NCI-H510A (cell line): Measurements from ENCODE around the gene TRIM17.

ENCODE experiments used
- DNase-seq: peaks from one replicate; lab custom pipeline; 2025; lab: John Stamatoyannopoulos, UW

TRIM17 gene

DNA sequence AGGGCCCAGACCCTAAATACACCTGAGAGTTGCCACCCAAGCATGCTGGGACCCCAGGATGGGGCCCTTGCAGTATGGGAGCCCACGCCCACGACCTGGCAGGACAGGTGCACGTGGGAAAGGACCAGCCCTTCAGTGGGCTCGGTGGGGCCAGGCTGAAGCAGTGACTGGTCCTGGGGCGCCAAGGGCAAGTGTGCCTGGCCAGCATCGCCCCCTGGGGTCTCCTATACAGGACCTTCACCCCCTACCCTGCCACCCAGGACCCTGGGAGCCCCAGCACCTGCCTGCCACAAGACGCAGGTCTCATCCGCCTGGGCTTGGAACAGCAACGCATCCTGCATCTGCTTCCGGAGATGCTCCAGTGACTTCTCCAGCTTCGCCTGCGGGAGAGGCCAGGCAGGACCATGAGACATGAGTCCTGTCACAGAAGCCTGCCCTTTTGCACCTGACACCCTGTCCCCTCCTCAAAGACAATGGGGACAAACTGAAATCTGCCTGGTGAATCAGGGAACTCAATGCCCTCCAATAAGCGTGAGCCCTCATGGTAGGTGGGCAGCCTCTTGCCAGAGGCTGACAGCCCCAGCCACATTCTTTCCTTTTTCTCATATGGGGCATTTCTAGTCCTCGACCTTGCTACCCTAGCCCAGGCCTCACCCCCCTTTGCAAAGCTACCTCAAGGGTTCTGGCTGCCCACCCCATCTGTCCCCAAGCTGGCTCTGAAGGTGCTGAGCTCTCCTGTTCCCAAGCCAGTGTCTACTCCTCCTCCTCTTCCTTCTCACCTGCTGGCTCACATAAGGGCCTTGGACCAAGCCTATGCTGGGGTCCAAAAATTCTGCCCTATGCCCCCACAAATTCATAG lies 14.7 kb downstream of the TRIM17 start:
- no peak for DNase-seq

DNA sequence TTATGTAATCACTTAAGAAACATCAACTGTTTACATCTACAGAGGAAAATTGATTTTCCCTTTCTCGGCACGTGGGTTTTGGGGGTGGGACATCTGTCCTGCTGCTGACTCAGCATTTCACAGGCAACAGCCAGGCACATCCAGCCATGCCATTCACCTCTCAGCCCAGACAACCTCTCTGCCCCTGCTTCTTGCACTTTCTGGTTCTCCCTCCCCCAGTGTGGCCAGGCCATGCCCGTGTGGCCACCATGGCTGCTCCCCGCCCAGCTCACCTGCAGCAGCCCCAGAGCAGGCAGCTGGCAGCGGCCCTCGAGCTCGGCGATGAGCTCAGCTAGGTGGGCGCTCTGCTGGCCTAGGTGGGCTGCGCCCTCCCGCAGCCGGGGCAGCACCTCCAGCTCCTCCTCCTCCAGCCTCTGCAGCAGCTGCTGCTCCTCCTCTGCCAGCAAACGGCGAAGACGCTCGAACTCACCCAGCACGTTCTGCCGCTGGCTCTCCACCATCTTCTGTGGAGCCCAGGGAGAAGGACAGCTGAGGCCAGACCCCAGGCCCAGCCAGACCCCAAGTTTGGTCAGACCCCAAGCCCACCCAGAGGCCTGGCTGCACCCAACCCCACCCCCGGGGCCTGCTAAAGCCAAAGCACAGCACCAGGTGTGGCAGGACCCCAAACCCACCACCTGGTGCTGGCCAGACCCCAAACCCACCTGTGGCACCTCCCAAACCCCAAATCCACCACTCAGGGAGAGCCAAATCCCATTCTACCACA lies 15.8 kb downstream of the TRIM17 start:
- DNase-seq = no peak

- no peak for DNase-seq
Measured at GRCh38 chr1:228400237-228400651, 16.4 kb downstream of the TRIM17 start.

DNA sequence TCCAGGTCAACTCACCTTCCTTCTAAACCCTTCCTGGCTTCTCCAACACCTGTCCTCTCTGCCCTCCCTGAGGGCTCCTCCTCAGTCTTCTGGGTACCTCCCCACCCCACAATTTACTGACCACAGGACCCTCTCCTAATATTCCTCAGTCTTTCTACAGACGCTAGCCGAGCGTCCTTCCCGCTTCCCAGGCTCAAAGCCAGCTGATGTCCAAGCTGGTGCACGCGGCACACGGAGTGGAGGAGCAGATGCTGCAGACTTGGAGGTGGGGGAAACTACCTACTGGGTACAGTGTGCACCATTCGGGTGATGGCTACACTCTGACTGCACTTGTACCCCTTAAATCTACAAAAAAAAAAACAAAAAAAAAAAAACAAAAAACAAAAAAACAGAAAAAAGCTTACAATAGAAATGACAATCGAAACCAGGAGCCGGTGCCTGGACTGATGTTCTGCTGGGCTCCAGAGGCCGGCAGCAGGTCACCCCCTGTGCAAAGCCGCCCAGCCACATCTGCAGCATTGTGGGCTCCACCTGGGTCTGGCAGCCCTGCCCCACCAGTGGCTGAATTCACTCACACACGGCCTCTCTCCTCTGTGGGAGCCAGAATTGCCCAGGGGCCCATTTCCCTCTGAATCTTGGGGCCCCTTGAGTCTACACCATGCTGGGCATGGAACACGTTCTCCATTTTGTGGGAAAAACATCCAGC lies 17.0 kb downstream of the TRIM17 start:
- no peak for DNase-seq

GRCh38 chr1:228398741-228399461 lies 17.8 kb downstream of the TRIM17 start:
- DNase-seq = no peak

GRCh38 chr1:228397966-228398365 lies 18.7 kb downstream of the TRIM17 start:
- DNase-seq = no peak

- DNase-seq = no peak
Measured at GRCh38 chr1:228396770-228397662, 19.6 kb downstream of the TRIM17 start.

GRCh38 chr1:228394571-228395394 lies 21.9 kb downstream of the TRIM17 start:
- DNase-seq = no peak

DNA sequence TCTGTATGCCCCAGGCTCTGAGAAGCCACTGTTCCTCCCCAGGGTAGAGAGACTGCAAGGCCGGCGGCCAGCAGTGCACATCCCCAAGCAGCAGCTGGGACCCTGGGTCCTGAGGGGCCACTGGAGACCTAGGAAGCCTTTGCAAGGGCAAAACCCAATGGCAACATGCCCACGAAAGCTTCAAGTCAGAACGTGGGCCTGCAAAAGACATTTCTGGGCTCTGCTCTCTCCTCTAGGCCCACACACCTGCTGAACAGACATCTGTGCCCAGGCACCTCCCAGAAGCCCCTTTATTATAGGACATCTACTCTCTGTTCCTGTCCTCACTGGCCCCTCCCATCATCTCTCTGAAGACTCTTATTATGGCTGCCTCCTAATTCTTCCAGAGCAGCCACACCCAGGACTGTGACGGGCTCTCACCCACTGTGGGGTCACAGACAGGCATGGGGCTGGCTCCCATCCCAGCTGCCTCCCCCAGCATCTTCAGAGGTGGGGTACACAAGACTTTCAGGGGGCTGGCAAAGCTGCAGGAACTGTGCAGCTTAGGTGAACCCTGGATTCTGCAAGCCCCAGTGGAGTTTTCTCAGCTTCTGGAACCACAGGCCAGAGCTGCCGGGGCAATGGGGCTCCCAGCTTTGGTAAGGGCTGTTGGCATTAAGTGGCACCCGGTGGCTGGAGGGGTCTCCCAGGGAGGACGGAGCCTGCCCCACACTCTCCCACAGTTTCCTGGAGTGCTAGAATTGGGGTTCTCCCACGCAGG lies 22.7 kb downstream of the TRIM17 start:
- no peak for DNase-seq

DNA sequence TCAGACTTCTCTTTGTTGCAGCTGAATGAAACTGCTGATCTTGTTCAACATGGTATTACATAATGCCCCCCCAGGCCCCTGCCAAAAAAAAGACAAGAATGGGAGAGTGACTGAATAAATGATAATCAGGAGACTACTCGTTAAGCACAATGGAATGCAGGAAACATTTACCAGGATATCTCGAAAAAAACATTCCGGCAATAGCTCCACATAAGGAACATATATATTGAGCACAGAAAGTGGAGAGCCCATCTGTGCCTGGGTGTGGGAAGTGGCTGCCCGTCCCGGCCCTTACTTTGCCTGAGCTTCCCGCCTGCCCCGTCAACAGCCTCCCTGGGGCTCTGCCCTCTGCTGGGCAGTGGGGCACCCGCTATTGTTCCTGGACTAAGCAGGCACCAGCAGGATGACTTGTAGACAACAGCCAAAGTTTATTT lies 23.4 kb downstream of the TRIM17 start:
- no peak for DNase-seq

DNA sequence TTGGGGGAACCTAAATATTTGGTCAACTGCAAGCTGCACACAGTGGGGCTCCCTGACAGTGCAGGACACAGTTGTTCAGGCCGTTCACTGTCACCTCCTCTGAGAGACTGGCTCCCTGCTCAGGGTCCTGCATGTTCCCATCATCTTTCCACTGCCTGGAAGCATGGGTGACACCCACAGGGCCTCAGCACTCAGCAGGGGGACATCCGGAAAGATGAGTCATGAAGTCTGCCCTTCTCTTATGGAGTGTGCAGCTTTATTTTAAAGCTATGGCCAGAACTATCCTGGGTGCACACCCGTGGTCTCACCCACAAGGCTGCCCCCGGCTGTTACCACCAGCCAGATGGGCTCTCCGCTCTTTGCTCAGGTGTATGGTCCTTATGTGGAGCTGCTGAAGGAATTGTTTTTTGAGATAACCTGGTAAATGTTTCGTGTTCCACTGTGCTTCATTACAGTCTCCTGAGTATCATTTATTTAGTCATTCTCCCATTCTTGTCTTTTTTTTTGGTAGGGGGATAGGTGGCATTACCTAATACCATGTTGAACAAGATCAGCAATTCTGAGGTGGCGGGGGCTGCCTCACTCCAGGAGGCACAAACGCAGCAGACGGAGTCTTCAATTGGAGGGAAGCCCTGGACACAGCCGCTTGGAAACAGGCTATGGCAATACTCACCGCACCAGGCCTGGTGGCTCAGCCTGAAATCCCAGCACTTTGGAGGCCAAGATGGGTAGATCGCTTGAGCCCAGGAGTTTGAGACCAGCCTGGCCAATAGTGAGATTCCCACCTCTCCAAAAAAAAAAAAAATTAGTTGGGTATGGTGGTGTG lies 24.3 kb downstream of the TRIM17 start:
- no peak for DNase-seq

GRCh38 chr1:228391411-228392020 lies 25.1 kb downstream of the TRIM17 start:
- no peak for DNase-seq

GRCh38 chr1:228390649-228391048 lies 26.0 kb downstream of the TRIM17 start:
- DNase-seq = no peak

DNA sequence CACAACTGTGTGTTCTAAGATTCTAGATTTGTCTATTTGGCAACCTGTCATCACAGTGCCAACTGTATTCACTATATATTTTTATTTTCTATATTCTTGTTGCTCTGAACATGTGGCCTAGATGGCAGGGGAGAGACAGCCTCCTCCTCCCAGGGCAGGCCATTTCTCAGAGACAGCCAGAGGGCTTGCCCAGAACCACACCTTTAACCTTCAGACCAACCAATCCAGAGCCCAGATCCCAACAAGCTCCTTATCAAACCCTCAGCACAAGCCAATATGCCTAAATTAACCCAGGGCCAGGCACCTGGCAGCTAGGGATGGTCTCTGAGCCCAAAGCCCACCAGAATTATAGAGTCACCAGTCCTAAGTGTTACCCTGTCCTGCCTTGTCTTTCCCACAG lies 29.3 kb downstream of the TRIM17 start:
- DNase-seq = no peak

GRCh38 chr1:228385232-228385631 lies 31.4 kb downstream of the TRIM17 start:
- no peak for DNase-seq

DNA sequence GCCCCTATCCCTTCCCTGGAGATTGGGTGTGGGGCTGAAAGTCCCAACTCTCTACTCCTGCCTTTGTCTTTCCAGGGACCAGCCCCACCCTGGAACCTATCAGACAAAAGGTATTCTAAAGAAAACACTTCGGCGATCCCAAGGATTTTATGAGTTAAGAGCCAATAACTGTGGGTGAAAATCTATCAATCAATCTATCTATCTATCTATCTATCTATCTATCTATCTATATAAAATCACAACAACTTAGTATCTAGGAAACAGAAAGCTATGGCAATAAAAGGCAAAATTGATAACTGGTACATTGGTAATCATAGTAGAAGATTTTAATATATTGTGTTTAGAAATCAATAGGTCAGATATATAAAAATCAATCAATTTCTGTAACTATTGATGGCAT lies 32.9 kb downstream of the TRIM17 start:
- no peak for DNase-seq

DNA sequence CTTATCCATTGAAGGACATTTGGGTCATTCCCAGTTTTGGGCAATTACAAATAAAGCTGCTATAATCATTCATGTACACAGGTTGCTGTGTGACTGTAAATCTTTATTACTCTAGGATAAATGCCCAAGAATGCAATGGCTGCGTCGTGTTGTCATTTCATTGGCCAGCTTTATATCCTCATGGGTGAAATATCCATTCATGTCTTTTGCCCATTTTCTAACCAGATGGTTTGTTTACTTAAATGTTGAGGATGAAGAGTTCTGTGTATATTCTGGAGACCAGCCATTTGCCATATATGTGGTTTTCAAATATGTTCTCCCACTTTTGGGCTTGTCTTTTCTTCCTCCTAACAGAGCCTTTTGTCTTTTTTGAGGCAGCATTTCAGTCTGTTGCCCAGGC lies 35.3 kb downstream of the TRIM17 start:
- DNase-seq = no peak

DNA sequence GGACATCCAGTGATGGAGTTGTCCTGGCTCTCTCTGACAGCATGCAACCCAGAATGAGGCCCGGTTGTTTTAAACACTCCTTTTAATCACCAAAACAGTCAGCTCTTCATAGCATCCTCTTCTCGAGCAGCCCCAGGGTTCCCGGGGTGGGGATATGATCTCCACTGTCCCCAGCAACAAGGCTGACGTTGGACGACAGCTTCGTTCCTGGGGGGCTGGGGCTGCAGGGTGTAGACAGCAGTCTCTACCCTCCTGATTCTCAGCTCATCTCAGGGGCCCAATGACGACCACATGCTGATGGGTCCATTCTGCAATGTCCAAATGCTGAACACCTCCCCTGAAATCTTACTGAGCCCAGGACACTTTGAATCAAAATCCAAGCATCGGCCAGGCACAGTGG lies 37.0 kb downstream of the TRIM17 start:
- DNase-seq = no peak
